GM23338 (cell line): Measurements from ENCODE around the gene PCSK6. TPM values are rescaled to one million over a fixed set of nuclear protein-coding genes. Genes with fewer than 3 reads are reported as not detected.

ENCODE experiments used
- ATAC-seq: fragments of 200-7000 bp; cut with Tn5 transposase; 3 replicates; pipeline ENCODE4 v1.9.1; 2020
- DNase-seq: peaks from one replicate; pipeline ENCODE4 v3.0.0-alpha.2; 2015; ENCODE audit warnings: low spot score
- H2AFZ ChIP-seq: fragments of 200-600 bp; sonication (generic); 2 replicates; pipeline ENCODE4 v1.8.0; 2016; ENCODE audit warnings: antibody characterized with exemption, mild to moderate bottlenecking, moderate library complexity
- H3F3A ChIP-seq: fragments of 200-600 bp; sonication (generic); replicated peaks from 2 replicates; pipeline ENCODE4 v1.8.0; 2017; ENCODE audit warnings: antibody characterized with exemption, mixed run types, low read depth
- H3K27ac ChIP-seq: fragments of 200-600 bp; sonication (generic); 2 replicates; pipeline ENCODE4 v1.6.1; 2016; ENCODE audit warnings: low read depth
- H3K27me3 ChIP-seq: fragments of 200-600 bp; sonication (generic); 2 replicates; pipeline ENCODE4 v1.8.0; 2016; ENCODE audit warnings: mild to moderate bottlenecking, mixed run types, moderate library complexity; ENCODE audit not compliant: insufficient read depth
- H3K36me3 ChIP-seq: fragments of 200-600 bp; sonication (generic); 2 replicates; pipeline ENCODE4 v1.8.0; 2016; ENCODE audit warnings: mild to moderate bottlenecking; ENCODE audit not compliant: insufficient read depth
- H3K4me1 ChIP-seq: fragments of 200-600 bp; sonication (generic); 2 replicates; pipeline ENCODE4 v1.8.0; 2016; ENCODE audit warnings: mild to moderate bottlenecking, moderate library complexity; ENCODE audit not compliant: insufficient read depth
- H3K4me2 ChIP-seq: fragments of 200-600 bp; sonication (generic); 2 replicates; pipeline ENCODE4 v1.7.1; 2017; ENCODE audit warnings: mixed run types
- H3K4me3 ChIP-seq: fragments of 200-600 bp; sonication (generic); 2 replicates; pipeline ENCODE4 v1.6.1; 2016; ENCODE audit warnings: mixed run types
- H3K79me2 ChIP-seq: fragments of 200-600 bp; sonication (generic); replicated peaks from 2 replicates; pipeline ENCODE4 v1.8.0; 2017; ENCODE audit warnings: mild to moderate bottlenecking; ENCODE audit not compliant: insufficient read depth
- H3K9me2 ChIP-seq: fragments of 200-600 bp; sonication (generic); 2 replicates; pipeline ENCODE4 v1.8.0; 2017; ENCODE audit not compliant: insufficient read depth
- H4K20me1 ChIP-seq: fragments of 200-600 bp; sonication (generic); replicated peaks from 2 replicates; pipeline ENCODE4 v1.8.0; 2017; ENCODE audit warnings: mild to moderate bottlenecking; ENCODE audit not compliant: insufficient read depth
- H3K27ac Mint-ChIP-seq: 2 replicates; pipeline ENCODE4 v1.8.0; 2020; ENCODE audit warnings: inconsistent platforms, mild to moderate bottlenecking, moderate library complexity, mixed read lengths
- H3K27me3 Mint-ChIP-seq: 3 replicates; pipeline ENCODE4 v1.8.0; 2022; ENCODE audit warnings: low read depth, mild to moderate bottlenecking, moderate library complexity, mixed read lengths, inconsistent platforms; ENCODE audit not compliant: insufficient read depth, poor library complexity
- H3K36me3 Mint-ChIP-seq: 3 replicates; pipeline ENCODE4 v1.8.0; 2021; ENCODE audit warnings: low read depth, mild to moderate bottlenecking, inconsistent platforms, moderate library complexity, mixed read lengths
- H3K4me1 Mint-ChIP-seq: 3 replicates; pipeline ENCODE4 v1.8.0; 2020; ENCODE audit warnings: mild to moderate bottlenecking, inconsistent platforms, mixed read lengths
- H3K4me3 Mint-ChIP-seq: 3 replicates; pipeline ENCODE4 v1.8.0; 2021; ENCODE audit warnings: moderate library complexity, mild to moderate bottlenecking, inconsistent platforms, mixed read lengths
- H3K9me3 Mint-ChIP-seq: 3 replicates; pipeline ENCODE4 v1.8.0; 2020; ENCODE audit warnings: moderate library complexity, mild to moderate bottlenecking, inconsistent platforms, mixed read lengths
- CREB1 ChIP-seq: fragments of 250-450 bp; sonication (Bioruptor Pico); IDR thresholded peaks from 2 replicates; pipeline ENCODE4 v1.5.0; 2020; ENCODE audit warnings: low read depth, mild to moderate bottlenecking, moderate library complexity
- EZH2 ChIP-seq: fragments of 200-600 bp; sonication (generic); IDR thresholded peaks from one replicate; pipeline ENCODE4 v1.8.0; 2017; ENCODE audit warnings: antibody characterized with exemption, mild to moderate bottlenecking, low read depth; ENCODE audit not compliant: unreplicated experiment
- EZH2phosphoT487 ChIP-seq: fragments of 200-600 bp; sonication (generic); IDR thresholded peaks from one replicate; pipeline ENCODE4 v1.8.1; 2018; ENCODE audit warnings: antibody characterized with exemption; ENCODE audit not compliant: unreplicated experiment
- JUNB ChIP-seq: IDR thresholded peaks from one replicate; pipeline ENCODE4 v1.6.1; 2016; ENCODE audit warnings: antibody characterized with exemption; ENCODE audit not compliant: unreplicated experiment
- POLR2AphosphoS5 ChIP-seq: IDR thresholded peaks from 2 replicates; pipeline ENCODE4 v1.6.1; 2016; ENCODE audit warnings: antibody characterized with exemption, low read depth
- STAT1 ChIP-seq: IDR thresholded peaks from one replicate; pipeline ENCODE4 v1.6.1; 2016; ENCODE audit warnings: antibody characterized with exemption; ENCODE audit not compliant: unreplicated experiment
- ZNF114 ChIP-seq: fragments of 250-450 bp; sonication (Bioruptor Pico); IDR thresholded peaks from 2 replicates; pipeline ENCODE4 v1.5.0; 2020; ENCODE audit warnings: mild to moderate bottlenecking, moderate library complexity
- ZNF331 ChIP-seq: fragments of 250-450 bp; sonication (Bioruptor Pico); IDR thresholded peaks from 2 replicates; pipeline ENCODE4 v1.5.0; 2020; ENCODE audit warnings: low read depth, mild to moderate bottlenecking, moderate library complexity
- polyA plus RNA-seq: library from polyadenylated mRNA; unstranded; fragments of >200 nt; fragmentation: Nextera tagmentation; extraction: Ambion mirVana; gene quantifications from 2 replicates; pipeline ENCODE4 v1.2.1, GENCODE V29; 2016
- total RNA-seq: library from RNA; depleted of rRNA; stranded (reverse); fragments of >200 nt; shearing (Covaris generic); gene quantifications from 2 replicates; pipeline ENCODE4 v1.2.3, GENCODE V29; 2014
- TF ChIP-seq, protein P1 (sequence below): IDR thresholded peaks from one replicate; pipeline ENCODE4 v1.6.1; 2018; ENCODE audit warnings: antibody characterized with exemption; ENCODE audit not compliant: unreplicated experiment
- TF ChIP-seq, protein P2 (sequence below): fragments of 250-450 bp; sonication (Bioruptor Pico); IDR thresholded peaks from 2 replicates; pipeline ENCODE4 v1.5.0; 2020; ENCODE audit warnings: mild to moderate bottlenecking, moderate library complexity
- TF ChIP-seq, protein P3 (sequence below), 2 experiments: fragments of 200-600 bp in 1 of 2; sonication (generic) in 1 of 2; conservative IDR thresholded peaks; 2 replicates each; pipeline versions ENCODE4 v1.5.1 to v1.6.1; 2016 to 2017; ENCODE audit warnings: antibody characterized with exemption in 2 of 2, low read depth in 2 of 2, mild to moderate bottlenecking in 2 of 2, moderate library complexity in 1 of 2
- TF ChIP-seq, protein P4 (sequence below): IDR thresholded peaks from 2 replicates; pipeline ENCODE4 v1.6.1; 2016; ENCODE audit warnings: antibody characterized with exemption

The PCSK6 gene
- total and polyA plus RNA-seq, 2 experiments from 2014 or later = 1.7 to 6.7 TPM

DNA sequence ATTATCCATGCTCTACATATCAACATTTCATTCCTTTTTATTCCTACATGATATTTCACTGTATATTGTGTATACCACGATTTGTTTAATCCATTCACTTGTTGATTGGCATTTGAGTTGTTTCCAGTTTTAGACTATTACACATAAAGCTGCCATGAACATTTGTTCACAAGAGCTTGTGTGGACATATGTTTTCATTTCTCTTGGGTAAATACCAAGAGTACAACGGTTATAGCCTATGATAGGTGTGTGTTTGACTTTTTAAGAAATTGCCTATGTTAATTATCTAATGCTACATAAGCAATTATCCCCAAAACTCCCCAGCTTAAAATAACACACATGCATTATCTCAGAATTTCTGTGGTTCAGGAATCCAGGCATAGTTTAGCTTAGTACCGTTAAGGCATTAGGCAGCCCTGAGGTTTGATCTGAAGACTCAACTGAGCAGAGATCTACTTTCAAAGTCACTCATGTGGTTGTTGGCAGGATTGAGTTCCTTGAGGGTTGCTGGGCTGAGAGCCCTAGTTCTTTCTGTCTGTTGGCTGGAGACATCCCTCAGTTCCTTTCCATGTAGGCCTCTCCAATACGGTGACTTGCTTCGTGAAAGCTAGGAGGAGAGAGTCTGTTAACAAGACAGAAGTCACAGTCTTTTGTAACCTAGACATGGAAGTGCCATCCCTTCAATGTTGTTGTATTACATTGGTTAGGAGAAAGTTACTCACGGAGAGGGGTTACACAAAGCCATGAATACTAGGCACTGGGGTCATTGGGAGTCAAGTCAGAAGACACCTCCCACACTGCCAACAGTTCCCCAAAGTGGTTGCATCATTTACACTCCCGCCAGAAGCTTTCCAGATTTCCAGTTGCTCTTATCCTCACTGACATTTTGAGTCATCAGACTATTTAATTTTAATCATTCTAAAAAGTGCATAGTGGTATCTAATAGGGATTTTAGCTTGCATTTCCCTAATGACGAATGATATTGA is 21.0 kb upstream of the PCSK6 start:
- Mint-ChIP-seq H3K4me1 (no peaks in the 10 kb centered on the region), H3K27ac (no peak overlapping the region), H3K36me3 (no peaks in the 10 kb centered on the region), H3K4me3 (no peak overlapping the region), H3K27me3 (peaks cover 8% of the 10 kb centered on the region), H3K9me3 (no peaks in the 10 kb centered on the region)
- H3K9me2 ChIP-seq = no peaks in the 10 kb centered on the region
- H3K27ac ChIP-seq = no peak overlapping the region
- H2AFZ ChIP-seq = peak overlapping the region; percentile 25; the same call in 1 of the 2 replicates
- H3K36me3 ChIP-seq = no peaks in the 10 kb centered on the region
- H3K4me2 ChIP-seq = no peak overlapping the region
- no peak for ATAC-seq
- no peak overlapping the region for H3K4me3 ChIP-seq
- no peaks in the 10 kb centered on the region for H3F3A ChIP-seq
- no peaks in the 10 kb centered on the region for H3K4me1 ChIP-seq
- no peak for TF ChIP-seq EZH2
- TF ChIP-seq, protein P1, sequence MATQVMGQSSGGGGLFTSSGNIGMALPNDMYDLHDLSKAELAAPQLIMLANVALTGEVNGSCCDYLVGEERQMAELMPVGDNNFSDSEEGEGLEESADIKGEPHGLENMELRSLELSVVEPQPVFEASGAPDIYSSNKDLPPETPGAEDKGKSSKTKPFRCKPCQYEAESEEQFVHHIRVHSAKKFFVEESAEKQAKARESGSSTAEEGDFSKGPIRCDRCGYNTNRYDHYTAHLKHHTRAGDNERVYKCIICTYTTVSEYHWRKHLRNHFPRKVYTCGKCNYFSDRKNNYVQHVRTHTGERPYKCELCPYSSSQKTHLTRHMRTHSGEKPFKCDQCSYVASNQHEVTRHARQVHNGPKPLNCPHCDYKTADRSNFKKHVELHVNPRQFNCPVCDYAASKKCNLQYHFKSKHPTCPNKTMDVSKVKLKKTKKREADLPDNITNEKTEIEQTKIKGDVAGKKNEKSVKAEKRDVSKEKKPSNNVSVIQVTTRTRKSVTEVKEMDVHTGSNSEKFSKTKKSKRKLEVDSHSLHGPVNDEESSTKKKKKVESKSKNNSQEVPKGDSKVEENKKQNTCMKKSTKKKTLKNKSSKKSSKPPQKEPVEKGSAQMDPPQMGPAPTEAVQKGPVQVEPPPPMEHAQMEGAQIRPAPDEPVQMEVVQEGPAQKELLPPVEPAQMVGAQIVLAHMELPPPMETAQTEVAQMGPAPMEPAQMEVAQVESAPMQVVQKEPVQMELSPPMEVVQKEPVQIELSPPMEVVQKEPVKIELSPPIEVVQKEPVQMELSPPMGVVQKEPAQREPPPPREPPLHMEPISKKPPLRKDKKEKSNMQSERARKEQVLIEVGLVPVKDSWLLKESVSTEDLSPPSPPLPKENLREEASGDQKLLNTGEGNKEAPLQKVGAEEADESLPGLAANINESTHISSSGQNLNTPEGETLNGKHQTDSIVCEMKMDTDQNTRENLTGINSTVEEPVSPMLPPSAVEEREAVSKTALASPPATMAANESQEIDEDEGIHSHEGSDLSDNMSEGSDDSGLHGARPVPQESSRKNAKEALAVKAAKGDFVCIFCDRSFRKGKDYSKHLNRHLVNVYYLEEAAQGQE = no peak
- TF ChIP-seq ZNF114 (CRISPR knock-in tag) = no peak
- no peak for TF ChIP-seq EZH2phosphoT487
- no peak for TF ChIP-seq STAT1
- TF ChIP-seq, protein P2, sequence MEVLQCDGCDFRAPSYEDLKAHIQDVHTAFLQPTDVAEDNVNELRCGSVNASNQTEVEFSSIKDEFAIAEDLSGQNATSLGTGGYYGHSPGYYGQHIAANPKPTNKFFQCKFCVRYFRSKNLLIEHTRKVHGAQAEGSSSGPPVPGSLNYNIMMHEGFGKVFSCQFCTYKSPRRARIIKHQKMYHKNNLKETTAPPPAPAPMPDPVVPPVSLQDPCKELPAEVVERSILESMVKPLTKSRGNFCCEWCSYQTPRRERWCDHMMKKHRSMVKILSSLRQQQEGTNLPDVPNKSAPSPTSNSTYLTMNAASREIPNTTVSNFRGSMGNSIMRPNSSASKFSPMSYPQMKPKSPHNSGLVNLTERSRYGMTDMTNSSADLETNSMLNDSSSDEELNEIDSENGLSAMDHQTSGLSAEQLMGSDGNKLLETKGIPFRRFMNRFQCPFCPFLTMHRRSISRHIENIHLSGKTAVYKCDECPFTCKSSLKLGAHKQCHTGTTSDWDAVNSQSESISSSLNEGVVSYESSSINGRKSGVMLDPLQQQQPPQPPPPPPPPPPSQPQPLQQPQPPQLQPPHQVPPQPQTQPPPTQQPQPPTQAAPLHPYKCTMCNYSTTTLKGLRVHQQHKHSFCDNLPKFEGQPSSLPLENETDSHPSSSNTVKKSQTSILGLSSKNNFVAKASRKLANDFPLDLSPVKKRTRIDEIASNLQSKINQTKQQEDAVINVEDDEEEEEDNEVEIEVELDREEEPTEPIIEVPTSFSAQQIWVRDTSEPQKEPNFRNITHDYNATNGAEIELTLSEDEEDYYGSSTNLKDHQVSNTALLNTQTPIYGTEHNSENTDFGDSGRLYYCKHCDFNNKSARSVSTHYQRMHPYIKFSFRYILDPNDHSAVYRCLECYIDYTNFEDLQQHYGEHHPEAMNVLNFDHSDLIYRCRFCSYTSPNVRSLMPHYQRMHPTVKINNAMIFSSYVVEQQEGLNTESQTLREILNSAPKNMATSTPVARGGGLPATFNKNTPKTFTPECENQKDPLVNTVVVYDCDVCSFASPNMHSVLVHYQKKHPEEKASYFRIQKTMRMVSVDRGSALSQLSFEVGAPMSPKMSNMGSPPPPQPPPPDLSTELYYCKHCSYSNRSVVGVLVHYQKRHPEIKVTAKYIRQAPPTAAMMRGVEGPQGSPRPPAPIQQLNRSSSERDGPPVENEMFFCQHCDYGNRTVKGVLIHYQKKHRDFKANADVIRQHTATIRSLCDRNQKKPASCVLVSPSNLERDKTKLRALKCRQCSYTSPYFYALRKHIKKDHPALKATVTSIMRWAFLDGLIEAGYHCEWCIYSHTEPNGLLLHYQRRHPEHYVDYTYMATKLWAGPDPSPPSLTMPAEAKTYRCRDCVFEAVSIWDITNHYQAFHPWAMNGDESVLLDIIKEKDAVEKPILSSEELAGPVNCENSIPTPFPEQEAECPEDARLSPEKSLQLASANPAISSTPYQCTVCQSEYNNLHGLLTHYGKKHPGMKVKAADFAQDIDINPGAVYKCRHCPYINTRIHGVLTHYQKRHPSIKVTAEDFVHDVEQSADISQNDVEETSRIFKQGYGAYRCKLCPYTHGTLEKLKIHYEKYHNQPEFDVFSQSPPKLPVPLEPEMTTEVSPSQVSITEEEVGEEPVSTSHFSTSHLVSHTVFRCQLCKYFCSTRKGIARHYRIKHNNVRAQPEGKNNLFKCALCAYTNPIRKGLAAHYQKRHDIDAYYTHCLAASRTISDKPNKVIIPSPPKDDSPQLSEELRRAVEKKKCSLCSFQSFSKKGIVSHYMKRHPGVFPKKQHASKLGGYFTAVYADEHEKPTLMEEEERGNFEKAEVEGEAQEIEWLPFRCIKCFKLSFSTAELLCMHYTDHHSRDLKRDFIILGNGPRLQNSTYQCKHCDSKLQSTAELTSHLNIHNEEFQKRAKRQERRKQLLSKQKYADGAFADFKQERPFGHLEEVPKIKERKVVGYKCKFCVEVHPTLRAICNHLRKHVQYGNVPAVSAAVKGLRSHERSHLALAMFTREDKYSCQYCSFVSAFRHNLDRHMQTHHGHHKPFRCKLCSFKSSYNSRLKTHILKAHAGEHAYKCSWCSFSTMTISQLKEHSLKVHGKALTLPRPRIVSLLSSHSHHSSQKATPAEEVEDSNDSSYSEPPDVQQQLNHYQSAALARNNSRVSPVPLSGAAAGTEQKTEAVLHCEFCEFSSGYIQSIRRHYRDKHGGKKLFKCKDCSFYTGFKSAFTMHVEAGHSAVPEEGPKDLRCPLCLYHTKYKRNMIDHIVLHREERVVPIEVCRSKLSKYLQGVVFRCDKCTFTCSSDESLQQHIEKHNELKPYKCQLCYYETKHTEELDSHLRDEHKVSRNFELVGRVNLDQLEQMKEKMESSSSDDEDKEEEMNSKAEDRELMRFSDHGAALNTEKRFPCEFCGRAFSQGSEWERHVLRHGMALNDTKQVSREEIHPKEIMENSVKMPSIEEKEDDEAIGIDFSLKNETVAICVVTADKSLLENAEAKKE (CRISPR knock-in tag) = no peak
- TF ChIP-seq JUNB = no peak
- no peak for TF ChIP-seq POLR2AphosphoS5
- TF ChIP-seq ZNF331 (CRISPR knock-in tag) = no peak
- TF ChIP-seq, protein P3, sequence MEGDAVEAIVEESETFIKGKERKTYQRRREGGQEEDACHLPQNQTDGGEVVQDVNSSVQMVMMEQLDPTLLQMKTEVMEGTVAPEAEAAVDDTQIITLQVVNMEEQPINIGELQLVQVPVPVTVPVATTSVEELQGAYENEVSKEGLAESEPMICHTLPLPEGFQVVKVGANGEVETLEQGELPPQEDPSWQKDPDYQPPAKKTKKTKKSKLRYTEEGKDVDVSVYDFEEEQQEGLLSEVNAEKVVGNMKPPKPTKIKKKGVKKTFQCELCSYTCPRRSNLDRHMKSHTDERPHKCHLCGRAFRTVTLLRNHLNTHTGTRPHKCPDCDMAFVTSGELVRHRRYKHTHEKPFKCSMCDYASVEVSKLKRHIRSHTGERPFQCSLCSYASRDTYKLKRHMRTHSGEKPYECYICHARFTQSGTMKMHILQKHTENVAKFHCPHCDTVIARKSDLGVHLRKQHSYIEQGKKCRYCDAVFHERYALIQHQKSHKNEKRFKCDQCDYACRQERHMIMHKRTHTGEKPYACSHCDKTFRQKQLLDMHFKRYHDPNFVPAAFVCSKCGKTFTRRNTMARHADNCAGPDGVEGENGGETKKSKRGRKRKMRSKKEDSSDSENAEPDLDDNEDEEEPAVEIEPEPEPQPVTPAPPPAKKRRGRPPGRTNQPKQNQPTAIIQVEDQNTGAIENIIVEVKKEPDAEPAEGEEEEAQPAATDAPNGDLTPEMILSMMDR (conservative IDR thresholded peaks at IDR 0.05; ENCODE audit: low read depth in 2 of 2) = no peak
- TF ChIP-seq, protein P4, sequence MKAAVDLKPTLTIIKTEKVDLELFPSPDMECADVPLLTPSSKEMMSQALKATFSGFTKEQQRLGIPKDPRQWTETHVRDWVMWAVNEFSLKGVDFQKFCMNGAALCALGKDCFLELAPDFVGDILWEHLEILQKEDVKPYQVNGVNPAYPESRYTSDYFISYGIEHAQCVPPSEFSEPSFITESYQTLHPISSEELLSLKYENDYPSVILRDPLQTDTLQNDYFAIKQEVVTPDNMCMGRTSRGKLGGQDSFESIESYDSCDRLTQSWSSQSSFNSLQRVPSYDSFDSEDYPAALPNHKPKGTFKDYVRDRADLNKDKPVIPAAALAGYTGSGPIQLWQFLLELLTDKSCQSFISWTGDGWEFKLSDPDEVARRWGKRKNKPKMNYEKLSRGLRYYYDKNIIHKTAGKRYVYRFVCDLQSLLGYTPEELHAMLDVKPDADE = no peak
- TF ChIP-seq CREB1 = no peak
- no peaks in the 10 kb centered on the region for H3K79me2 ChIP-seq
- H4K20me1 ChIP-seq = no peaks in the 10 kb centered on the region
- no peaks in the 10 kb centered on the region for H3K27me3 ChIP-seq
- DNase-seq = no peak
